Naive B cell (primary cell): Measurements from ENCODE around the gene PXYLP1. TPM values are rescaled to one million over a fixed set of nuclear protein-coding genes. Genes with fewer than 3 reads are reported as not detected.
A peak's percentile ranks its signal among the peaks of the same experiment; 100 is the strongest.
"Not testable (repeated sequence)": the region's sequence is repeated elsewhere in the genome, so short reads cannot be mapped to it uniquely, and the experiment has no call there.

Experiments
- ATAC-seq, 2 donors: fragments of 150-1000 bp; cut with Tn5 transposase; 2 replicates each; pipeline ENCODE4 v1.10.0; 2021; ENCODE audit warnings: low read depth in 2 of 2, mild to moderate bottlenecking in 2 of 2, moderate library complexity in 2 of 2
- DNase-seq: peaks from one replicate; pipeline ENCODE4 v3.0.0; 2022
- H3K27ac Mint-ChIP-seq, 6 donors: one replicate each; pipeline ENCODE4 v1.8.0; 2020 to 2022; ENCODE audit warnings: mild to moderate bottlenecking in 6 of 6, mixed read lengths in 6 of 6, moderate library complexity in 5 of 6, inconsistent platforms in 2 of 6
- H3K27me3 Mint-ChIP-seq, 3 donors: one replicate each; pipeline ENCODE4 v1.8.0; 2021 to 2022; ENCODE audit warnings: mixed read lengths in 3 of 3, mild to moderate bottlenecking in 1 of 3
- H3K36me3 Mint-ChIP-seq, 2 donors: one replicate each; pipeline ENCODE4 v1.8.0; 2020 to 2022; ENCODE audit warnings: mixed read lengths in 2 of 2, inconsistent platforms in 1 of 2, mild to moderate bottlenecking in 1 of 2
- H3K4me1 Mint-ChIP-seq, 3 donors: one replicate each; pipeline ENCODE4 v1.8.0; 2020 to 2022; ENCODE audit warnings: mixed read lengths in 3 of 3, inconsistent platforms in 1 of 3, mild to moderate bottlenecking in 1 of 3, moderate library complexity in 1 of 3
- H3K4me3 Mint-ChIP-seq, 8 donors: one replicate each; pipeline ENCODE4 v1.8.0; 2020 to 2022; ENCODE audit warnings: mild to moderate bottlenecking in 8 of 8, mixed read lengths in 8 of 8, moderate library complexity in 8 of 8, inconsistent platforms in 2 of 8
- H3K9me3 Mint-ChIP-seq, 7 donors: one replicate each; pipeline ENCODE4 v1.8.0; 2020 to 2022; ENCODE audit warnings: mixed read lengths in 7 of 7, mild to moderate bottlenecking in 5 of 7, inconsistent platforms in 2 of 7, moderate library complexity in 1 of 7
- polyA plus RNA-seq, 6 donors: library from polyadenylated mRNA; unstranded; fragments of 300-500 nt; fragmentation: Illumina TruSeq; gene quantifications; one replicate each; pipeline ENCODE4 v1.2.3, GENCODE V29; 2021; ENCODE audit warnings: low read depth in 6 of 6

Gene PXYLP1, protein sequence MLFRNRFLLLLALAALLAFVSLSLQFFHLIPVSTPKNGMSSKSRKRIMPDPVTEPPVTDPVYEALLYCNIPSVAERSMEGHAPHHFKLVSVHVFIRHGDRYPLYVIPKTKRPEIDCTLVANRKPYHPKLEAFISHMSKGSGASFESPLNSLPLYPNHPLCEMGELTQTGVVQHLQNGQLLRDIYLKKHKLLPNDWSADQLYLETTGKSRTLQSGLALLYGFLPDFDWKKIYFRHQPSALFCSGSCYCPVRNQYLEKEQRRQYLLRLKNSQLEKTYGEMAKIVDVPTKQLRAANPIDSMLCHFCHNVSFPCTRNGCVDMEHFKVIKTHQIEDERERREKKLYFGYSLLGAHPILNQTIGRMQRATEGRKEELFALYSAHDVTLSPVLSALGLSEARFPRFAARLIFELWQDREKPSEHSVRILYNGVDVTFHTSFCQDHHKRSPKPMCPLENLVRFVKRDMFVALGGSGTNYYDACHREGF
- polyA plus RNA-seq = 1 to 10 TPM in 4 of 6 donors, under 1 TPM in 2; 0.17 to 2.4 (median 1.2) TPM

DNA sequence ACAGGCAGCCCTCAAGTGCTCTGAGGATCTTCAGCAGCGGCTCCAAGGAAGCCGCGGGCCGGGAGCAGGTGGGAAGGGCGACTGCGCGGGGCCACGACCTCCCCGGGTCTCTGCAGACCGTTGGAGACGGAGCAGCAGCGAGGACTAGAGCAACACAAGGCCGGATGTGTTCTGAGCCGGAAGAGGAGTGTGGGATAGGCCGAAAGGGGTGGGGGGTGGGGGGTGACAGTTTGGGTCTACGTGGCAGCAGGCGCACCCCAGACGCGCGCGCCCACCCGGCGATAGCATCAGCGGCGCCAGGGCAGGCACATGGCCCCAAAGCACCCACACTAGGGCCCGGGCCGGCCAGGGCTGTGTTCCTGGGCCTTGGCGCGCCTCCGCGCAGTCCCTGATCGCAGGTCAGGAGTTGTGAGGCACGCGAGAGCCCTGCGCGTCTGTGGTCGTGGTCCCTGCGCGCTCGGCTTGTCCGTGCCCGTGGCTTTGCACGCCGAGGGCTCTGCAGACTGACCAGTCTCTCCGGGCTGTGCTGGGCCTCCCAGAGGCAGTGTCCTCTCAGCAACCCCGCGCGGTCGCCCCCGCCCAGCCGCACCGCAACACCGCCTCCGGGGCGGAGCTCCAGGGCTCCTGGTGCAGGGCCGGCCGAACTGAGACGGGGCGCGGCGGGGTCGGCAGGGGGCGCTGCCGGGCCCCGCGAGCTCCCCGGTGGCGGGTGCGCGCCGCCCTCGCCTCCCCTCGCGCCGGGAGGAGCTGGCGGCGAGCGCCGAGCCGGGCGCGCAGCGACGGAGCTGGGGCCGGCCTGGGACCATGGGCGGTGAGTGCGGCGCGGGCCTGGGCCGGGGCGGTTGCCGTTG is at the start of gene PXYLP1:
Gene PXYLP1 (plus strand): TSS at position 725 of the 851 bp plus-strand sequence. CDS start 28,351 bp downstream, outside the sequence.
- Mint-ChIP-seq H3K4me1 (peaks cover 20 to 27% (median 21%) of the 10 kb centered on the region in 3 donors), H3K27ac (peak within 1 kb of the TSS; percentile 80 to 99 (median 94)), H3K27me3 (peaks cover 0 to 4% (median 0%) of the 10 kb centered on the region in 3 donors), H3K36me3 (no peaks in the 10 kb centered on the region), H3K4me3 (peak within 1 kb of the TSS; percentile 90 to 98 (median 95)), H3K9me3 (no peaks in the 10 kb centered on the region)
- ATAC-seq (peak; percentile 91 to 94), DNase-seq (peak; percentile 86)

DNA sequence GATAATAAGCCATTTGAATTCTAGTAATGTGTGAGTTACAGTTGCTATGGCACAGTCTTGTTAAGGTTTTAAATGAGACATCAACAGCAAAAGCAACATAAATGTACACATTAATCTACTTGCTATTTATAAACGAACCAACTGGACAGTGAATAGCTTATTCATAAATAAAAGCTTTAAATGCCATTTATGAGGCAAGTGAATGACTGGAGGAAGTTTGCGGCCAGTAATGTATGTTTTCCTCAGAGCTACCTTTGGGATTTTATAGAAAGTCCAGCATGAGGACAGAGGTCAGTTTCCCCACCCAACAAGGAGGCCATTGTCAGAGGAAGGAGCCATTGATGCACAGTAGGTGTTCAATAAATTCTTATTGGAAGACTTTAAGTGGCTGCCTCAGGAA is 48.0 kb upstream of the PXYLP1 start:
- H3K9me3 Mint-ChIP-seq = peaks cover 3 to 24% (median 17%) of the 10 kb centered on the region in 7 donors
- H3K4me3 Mint-ChIP-seq = no peak overlapping the region
- ATAC-seq = no peak
- peaks cover 0 to 11% of the 10 kb centered on the region in 2 donors for H3K36me3 Mint-ChIP-seq
- peaks cover 9 to 32% (median 27%) of the 10 kb centered on the region in 3 donors for H3K27me3 Mint-ChIP-seq
- DNase-seq = no peak
- H3K27ac Mint-ChIP-seq = no peak overlapping the region
- no peaks in the 10 kb centered on the region for H3K4me1 Mint-ChIP-seq

DNA sequence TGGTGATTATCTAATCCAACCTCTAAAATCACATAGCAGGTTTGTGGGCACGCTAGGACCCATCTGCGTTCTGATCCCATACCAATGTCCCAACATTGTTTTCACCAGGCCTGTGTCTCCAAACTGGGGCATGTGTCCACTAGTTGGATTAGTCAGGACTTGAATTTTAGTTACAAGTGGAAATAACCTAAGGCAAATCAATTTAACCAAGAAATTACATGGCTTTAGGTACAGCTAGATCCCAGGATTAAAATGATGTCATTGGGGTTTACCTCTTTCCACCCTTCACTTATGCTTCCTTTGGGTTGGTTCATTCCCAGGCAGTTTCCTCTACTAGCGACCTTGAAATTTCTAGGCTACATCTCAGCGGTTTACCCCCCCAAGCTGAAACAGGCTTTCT is 47.2 kb upstream of the PXYLP1 start:
- ATAC-seq (no peak), DNase-seq (no peak)
- H3K36me3 Mint-ChIP-seq = peaks cover 0 to 11% of the 10 kb centered on the region in 2 donors
- peaks cover 1 to 20% (median 14%) of the 10 kb centered on the region in 7 donors for H3K9me3 Mint-ChIP-seq
- no peaks in the 10 kb centered on the region for H3K4me1 Mint-ChIP-seq
- H3K4me3 Mint-ChIP-seq = no peak overlapping the region
- H3K27me3 Mint-ChIP-seq = peaks cover 9 to 32% (median 27%) of the 10 kb centered on the region in 3 donors
- no peak overlapping the region for H3K27ac Mint-ChIP-seq

DNA sequence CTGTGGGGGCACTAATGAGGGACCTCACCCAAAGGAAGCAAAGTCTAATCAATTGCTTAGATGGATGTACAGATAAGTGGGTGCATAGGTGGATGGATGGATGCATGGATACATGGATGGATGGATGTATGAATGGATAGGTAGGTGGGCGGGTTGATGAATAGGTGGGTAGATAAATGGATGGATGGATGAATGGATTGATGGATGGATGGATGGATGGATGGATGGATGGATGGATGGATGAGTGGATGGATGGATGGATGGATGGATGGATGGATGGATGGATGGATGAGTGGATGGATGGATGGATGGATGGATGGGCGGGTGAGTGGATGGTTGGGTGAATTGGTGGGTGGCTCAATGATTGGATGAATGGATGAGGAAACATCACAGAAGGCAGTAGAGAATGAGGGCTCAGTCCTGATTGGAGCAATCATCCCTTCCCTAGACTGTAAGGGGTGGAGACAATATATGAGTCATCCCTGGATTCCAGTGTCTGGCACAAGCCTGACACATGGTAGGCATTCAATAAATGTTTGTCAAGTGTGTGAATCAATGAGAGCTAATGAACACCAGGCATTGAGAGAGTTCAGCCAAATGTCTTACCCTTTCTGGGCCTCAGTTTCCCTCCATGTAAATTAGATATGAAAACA is 40.4 kb upstream of the PXYLP1 start:
- no peak for DNase-seq
- no peaks in the 10 kb centered on the region for H3K9me3 Mint-ChIP-seq
- peaks cover 0 to 4% of the 10 kb centered on the region in 2 donors for H3K36me3 Mint-ChIP-seq
- no peak overlapping the region for H3K4me3 Mint-ChIP-seq
- peaks cover 0 to 4% (median 0%) of the 10 kb centered on the region in 3 donors for H3K4me1 Mint-ChIP-seq
- H3K27ac Mint-ChIP-seq = no peak overlapping the region
- no peak for ATAC-seq
- H3K27me3 Mint-ChIP-seq = peaks cover 13 to 41% (median 34%) of the 10 kb centered on the region in 3 donors

DNA sequence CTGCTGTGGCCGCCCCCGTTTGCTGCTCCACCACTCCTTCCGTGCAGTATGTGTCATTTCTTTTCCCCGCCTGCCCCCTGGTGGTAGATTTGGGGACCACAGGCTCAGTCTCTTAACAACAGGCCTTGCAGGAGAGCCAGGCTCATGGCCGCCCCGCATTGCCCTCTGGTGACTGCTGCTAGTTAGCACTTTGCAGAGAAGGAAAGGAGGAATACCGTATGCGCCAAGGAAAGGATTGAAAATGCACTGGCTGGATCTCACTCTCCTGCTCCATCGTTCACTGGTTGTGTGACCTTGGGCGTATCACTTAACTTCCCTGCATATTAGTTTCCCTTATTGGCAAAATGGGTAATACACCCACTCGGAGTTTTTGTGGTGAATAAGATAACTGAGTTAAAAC is 39.3 kb upstream of the PXYLP1 start:
- peak; percentile 87 for DNase-seq
- Mint-ChIP-seq H3K9me3 (no peaks in the 10 kb centered on the region), H3K27me3 (peaks cover 22 to 44% (median 35%) of the 10 kb centered on the region in 3 donors), H3K27ac (peak overlapping the region in 1 of 6 donors; percentile 40), H3K36me3 (peaks cover 0 to 4% of the 10 kb centered on the region in 2 donors), H3K4me3 (no peak overlapping the region), H3K4me1 (peaks cover 0 to 4% (median 0%) of the 10 kb centered on the region in 3 donors)
- peak; percentile 99 to 100 for ATAC-seq

DNA sequence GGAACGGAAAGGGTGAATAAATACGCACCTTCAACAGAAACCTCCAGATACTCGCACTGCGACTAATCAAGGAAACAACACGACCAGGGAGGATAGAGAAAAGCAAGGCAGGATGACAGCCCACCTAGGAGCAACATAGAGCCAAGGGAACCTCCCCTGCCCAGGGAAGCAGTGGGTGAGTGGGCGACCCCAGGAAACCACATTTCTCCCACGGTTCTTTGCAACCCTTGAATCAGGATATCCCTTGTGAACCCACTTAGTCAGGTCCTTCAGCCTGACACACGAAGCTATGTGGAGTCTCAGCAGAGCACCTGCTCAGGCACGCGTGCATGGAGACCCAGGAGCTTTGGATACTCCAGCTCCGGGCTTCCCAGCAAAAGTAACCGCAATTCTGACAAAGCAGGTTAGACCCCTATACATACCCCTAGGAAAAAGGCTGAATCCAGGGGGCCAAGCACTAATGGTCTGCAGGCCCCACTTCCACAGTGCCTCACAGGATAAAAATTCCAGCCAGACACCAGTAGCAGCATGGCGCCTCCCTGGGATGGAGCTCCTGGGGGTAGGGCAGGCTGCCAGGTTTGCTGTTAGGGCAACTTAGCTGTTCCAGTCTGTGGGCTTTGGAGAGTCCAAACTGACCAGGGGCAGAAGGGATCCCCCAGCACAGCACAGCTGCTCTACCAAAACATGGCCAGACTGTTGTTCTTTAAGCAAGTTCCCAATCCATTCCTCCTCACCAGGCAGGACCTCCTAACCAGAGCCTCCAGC is 38.4 kb upstream of the PXYLP1 start:
- Mint-ChIP-seq H3K4me3 (no peak overlapping the region), H3K4me1 (peaks cover 0 to 4% (median 0%) of the 10 kb centered on the region in 3 donors), H3K9me3 (no peaks in the 10 kb centered on the region), H3K27me3 (peaks cover 26 to 53% (median 39%) of the 10 kb centered on the region in 3 donors), H3K36me3 (peaks cover 0 to 4% of the 10 kb centered on the region in 2 donors), H3K27ac (no peak overlapping the region)
- ATAC-seq (no peak), DNase-seq (no peak)

DNA sequence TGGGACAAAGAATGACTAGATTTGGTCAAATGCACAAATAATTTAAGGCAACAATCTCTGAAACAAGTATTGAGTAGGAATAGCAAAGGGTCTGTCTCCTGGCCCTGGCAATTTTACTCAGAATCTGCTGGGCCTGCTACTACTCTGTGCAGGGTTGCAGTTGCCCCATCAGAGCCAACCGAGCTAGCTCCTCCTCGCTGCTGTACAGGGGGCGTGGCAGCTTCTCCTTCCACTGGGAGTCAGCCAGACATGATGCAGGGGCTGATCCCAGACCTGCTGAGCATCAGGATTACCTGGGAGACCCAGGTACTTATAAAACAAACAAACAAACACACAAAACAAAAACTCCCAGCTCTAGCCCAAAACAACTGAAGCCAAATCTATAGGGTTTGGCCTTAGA is 30.5 kb upstream of the PXYLP1 start:
- Mint-ChIP-seq H3K9me3 (no peaks in the 10 kb centered on the region), H3K36me3 (no peaks in the 10 kb centered on the region), H3K27ac (no peak overlapping the region), H3K4me1 (no peaks in the 10 kb centered on the region), H3K27me3 (peaks cover 16 to 51% (median 51%) of the 10 kb centered on the region in 3 donors), H3K4me3 (no peak overlapping the region)
- no peak for ATAC-seq
- no peak for DNase-seq

DNA sequence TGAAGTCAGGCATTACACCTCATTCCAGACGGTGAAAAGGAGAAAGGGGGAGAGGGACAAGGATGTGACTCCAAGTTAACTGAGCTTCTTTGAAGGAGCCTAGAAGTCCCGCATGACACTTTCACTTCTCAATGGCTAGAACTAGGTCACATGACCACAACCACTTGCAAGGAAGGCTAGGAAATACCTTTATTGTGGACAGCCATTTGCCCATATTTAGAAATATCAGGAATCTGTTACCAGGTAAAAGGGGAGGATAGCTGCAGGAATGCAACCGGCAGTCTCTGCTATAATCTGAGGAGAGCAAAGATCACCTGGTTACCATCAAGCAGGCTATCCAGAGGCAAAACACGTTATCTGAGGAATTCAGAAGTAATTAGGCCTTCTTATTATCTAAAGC is 28.9 kb upstream of the PXYLP1 start:
- no peak overlapping the region for H3K27ac Mint-ChIP-seq
- ATAC-seq = no peak
- H3K9me3 Mint-ChIP-seq = no peaks in the 10 kb centered on the region
- peaks cover 8 to 43% (median 43%) of the 10 kb centered on the region in 3 donors for H3K27me3 Mint-ChIP-seq
- no peaks in the 10 kb centered on the region for H3K4me1 Mint-ChIP-seq
- H3K4me3 Mint-ChIP-seq = no peak overlapping the region
- no peaks in the 10 kb centered on the region for H3K36me3 Mint-ChIP-seq
- DNase-seq = no peak

DNA sequence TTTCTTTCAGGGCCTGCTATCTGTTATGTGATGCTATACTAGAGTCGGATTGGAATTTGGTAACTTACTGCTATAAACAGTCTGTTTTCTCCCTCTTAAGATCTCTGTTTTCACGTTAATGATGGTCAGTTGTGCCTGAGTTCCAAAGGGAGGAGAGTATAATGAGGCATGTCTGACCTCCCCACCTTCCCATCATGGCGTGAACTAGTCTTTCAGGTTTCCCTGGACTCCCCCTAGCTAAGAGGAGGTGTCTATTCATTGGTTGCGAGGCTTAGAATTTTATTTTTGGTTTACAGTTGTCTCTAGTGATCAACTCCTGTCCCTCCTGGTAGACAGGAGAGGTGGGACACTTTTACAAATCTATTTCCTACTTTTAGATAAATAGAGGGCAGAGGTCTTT is 27.8 kb upstream of the PXYLP1 start:
- Mint-ChIP-seq H3K27ac (no peak overlapping the region), H3K27me3 (peaks cover 6 to 34% (median 31%) of the 10 kb centered on the region in 3 donors), H3K4me1 (no peaks in the 10 kb centered on the region), H3K9me3 (no peaks in the 10 kb centered on the region), H3K36me3 (no peaks in the 10 kb centered on the region), H3K4me3 (no peak overlapping the region)
- ATAC-seq = no peak
- no peak for DNase-seq

DNA sequence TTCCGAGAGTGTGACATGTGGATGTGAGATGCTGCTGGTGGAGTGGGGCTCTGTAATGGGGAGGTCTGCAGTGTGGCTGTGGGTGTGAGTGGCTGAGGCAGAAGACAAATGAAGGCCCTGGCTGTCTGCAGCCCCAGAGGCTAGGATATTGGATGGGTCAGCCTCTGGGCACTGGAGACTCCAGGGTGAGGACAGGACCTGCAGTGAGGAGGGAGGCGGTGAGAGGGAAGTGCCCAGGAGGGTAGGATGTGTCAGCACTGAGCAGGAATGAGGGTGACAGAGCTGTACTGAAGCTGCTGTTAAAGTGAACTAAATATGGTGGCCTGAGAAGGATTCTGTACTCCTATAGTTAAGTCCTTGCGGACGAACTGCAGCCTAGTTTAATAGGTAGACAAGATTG is 27.3 kb upstream of the PXYLP1 start:
- Mint-ChIP-seq H3K27me3 (peaks cover 6 to 34% (median 26%) of the 10 kb centered on the region in 3 donors), H3K4me1 (no peaks in the 10 kb centered on the region), H3K9me3 (no peaks in the 10 kb centered on the region), H3K36me3 (no peaks in the 10 kb centered on the region), H3K4me3 (peak overlapping the region in 1 of 8 donors; percentile 64), H3K27ac (no peak overlapping the region)
- no peak for ATAC-seq
- DNase-seq = no peak

DNA sequence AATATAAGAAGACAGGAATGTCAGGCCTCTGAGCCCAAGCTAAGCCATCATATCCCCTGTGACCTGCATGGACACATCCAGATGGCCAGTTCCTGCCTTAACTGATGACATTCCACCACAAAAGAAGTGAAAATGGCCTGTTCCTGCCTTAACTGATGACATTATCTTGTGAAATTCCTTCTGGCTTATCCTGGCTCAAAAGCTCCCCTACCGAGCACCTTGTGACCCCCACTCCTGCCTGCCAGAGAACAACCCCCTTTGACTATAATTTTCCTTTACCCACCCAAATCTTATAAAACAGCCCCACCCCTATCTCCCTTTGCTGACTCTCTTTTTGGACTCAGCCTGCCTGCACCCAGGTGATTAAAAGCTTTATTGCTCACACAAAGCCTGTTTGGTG is 20.3 kb upstream of the PXYLP1 start:
- DNase-seq, H3K4me1 Mint-ChIP-seq, H3K4me3 Mint-ChIP-seq, ATAC-seq, H3K27ac Mint-ChIP-seq, H3K9me3 Mint-ChIP-seq, H3K36me3 Mint-ChIP-seq: not testable (repeated sequence)
- H3K27me3 Mint-ChIP-seq = peaks cover 4 to 12% (median 10%) of the 10 kb centered on the region in 3 donors

DNA sequence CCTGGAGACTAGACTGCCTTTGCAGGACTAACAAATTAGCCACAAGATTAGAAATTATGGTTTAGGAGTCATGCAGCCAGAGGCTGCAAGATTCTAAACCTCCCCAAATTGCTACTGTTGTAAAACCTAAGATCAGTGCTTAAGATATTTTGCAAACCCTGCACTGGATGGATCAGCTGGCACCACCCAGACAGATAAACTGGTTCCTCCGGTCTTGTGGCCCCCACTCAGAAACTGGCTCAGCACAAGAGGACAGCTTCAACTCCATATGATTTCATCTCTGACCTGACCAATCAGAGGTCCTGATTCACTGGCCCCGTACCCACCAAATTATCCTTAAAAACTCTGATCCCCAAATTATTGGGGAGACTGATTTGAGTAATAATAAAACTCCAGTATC is 19.5 kb upstream of the PXYLP1 start:
- Mint-ChIP-seq H3K9me3 (peaks cover 0 to 5% (median 0%) of the 10 kb centered on the region in 7 donors), H3K27ac (peak overlapping the region in 1 of 6 donors; percentile 83), H3K36me3 (no peaks in the 10 kb centered on the region), H3K4me1 (no peaks in the 10 kb centered on the region), H3K4me3 (no peak overlapping the region), H3K27me3 (peaks cover 4 to 9% (median 7%) of the 10 kb centered on the region in 3 donors)
- ATAC-seq (no peak), DNase-seq (no peak)
